ENCODE results near the gene ZMYM1. TPM values are rescaled to one million over a fixed set of nuclear protein-coding genes. Genes with fewer than 3 reads are reported as not detected.

The ZMYM1 gene
- polyA plus RNA-seq, 1 donor from 2014 or later, result 17.2 TPM

Other genes starting within 250 kb of the ZMYM1 start
- 73.4 TPM for gene SMIM12, start 219.6 kb upstream of the ZMYM1 start, polyA plus RNA-seq
- gene DLGAP3, start 149.7 kb upstream of the ZMYM1 start, polyA plus RNA-seq, result 0.33 TPM
- 70.7 TPM for gene TMEM35B, start 94.0 kb upstream of the ZMYM1 start, polyA plus RNA-seq
- 11.3 TPM for gene ZMYM6, start 47.4 kb upstream of the ZMYM1 start, polyA plus RNA-seq
- 165 TPM for gene SFPQ, start 113.8 kb downstream of the ZMYM1 start, polyA plus RNA-seq
- gene ZMYM4, start 189.3 kb downstream of the ZMYM1 start, polyA plus RNA-seq, result 28.0 TPM

Data from IgD-negative memory B cell (primary cell).